HepG2 (cell line): Measurements from ENCODE around the gene LYRM1. TPM values are rescaled to one million over a fixed set of nuclear protein-coding genes. Genes with fewer than 3 reads are reported as not detected.
A peak's percentile ranks its signal among the peaks of the same experiment; 100 is the strongest.

Experiments
- ARHGAP35 ChIP-seq: sonication (generic); formaldehyde crosslinking; IDR thresholded peaks from 2 replicates; pipeline ENCODE4 v1.9.0; 2022; ENCODE audit warnings: mild to moderate bottlenecking, inconsistent platforms, moderate library complexity, missing genetic modification reagents, borderline replicate concordance
- ARNT2 ChIP-seq: sonication (generic); formaldehyde crosslinking; IDR thresholded peaks from 2 replicates; pipeline ENCODE4 v1.8.0; 2022; ENCODE audit warnings: mild to moderate bottlenecking, low read depth, missing genetic modification reagents, moderate library complexity
- GRHL1 ChIP-seq: sonication (generic); formaldehyde crosslinking; conservative IDR thresholded peaks from 2 replicates; pipeline ENCODE4 v1.8.0; 2022; ENCODE audit warnings: missing genetic modification reagents
- HDAC1 ChIP-seq: sonication (generic); formaldehyde crosslinking; IDR thresholded peaks from 2 replicates; pipeline ENCODE4 v1.5.1; 2020; ENCODE audit warnings: mild to moderate bottlenecking, missing genetic modification reagents
- LRRFIP1 ChIP-seq: sonication (generic); formaldehyde crosslinking; conservative IDR thresholded peaks from 2 replicates; pipeline ENCODE4 v1.4.0; 2020; ENCODE audit warnings: missing genetic modification reagents
- MAF1 ChIP-seq: sonication (generic); formaldehyde crosslinking; IDR thresholded peaks from 2 replicates; pipeline ENCODE4 v1.5.0; 2020; ENCODE audit warnings: missing genetic modification reagents, borderline replicate concordance
- MIER3 ChIP-seq: IDR thresholded peaks from 2 replicates; pipeline ENCODE4 v1.6.1; 2016; ENCODE audit warnings: missing compliant biosample characterization, borderline replicate concordance
- NR2F2 ChIP-seq: IDR thresholded peaks from 2 replicates; pipeline ENCODE4 v1.6.1; 2012; ENCODE audit warnings: low read depth, inconsistent platforms, borderline replicate concordance
- ONECUT2 ChIP-seq: sonication (generic); formaldehyde crosslinking; IDR thresholded peaks from 2 replicates; pipeline ENCODE4 v1.4.0; 2020; ENCODE audit warnings: missing genetic modification reagents
- SMC3 ChIP-seq: IDR thresholded peaks from 2 replicates; pipeline ENCODE4 v1.6.1; 2011; ENCODE audit warnings: low read length, improper control_type of control experiment
- SOX13 ChIP-seq, 3 experiments: fragments of 450-650 bp in 1 of 3; sonication (generic) in 1 of 3; formaldehyde crosslinking in 1 of 3; IDR thresholded peaks in 2 of 3; conservative IDR thresholded peaks in 1 of 3; 2 replicates each; pipeline versions ENCODE4 v1.5.0 to v1.6.1; 2016 to 2020; ENCODE audit warnings: antibody characterized with exemption in 1 of 3, mild to moderate bottlenecking in 1 of 3, missing compliant biosample characterization in 1 of 3, missing genetic modification reagents in 1 of 3, moderate library complexity in 1 of 3
- TAF1 ChIP-seq: sonication (generic); formaldehyde crosslinking; IDR thresholded peaks from 2 replicates; pipeline ENCODE4 v1.4.0; 2020; ENCODE audit warnings: missing genetic modification reagents
- YY1 ChIP-seq: IDR thresholded peaks from 2 replicates; pipeline ENCODE4 v1.6.1; 2011; ENCODE audit warnings: low read length, low read depth, moderate library complexity, mild to moderate bottlenecking; ENCODE audit not compliant: insufficient read depth, insufficient replicate concordance
- ZBTB25 ChIP-seq: IDR thresholded peaks from 2 replicates; pipeline ENCODE4 v1.6.1; 2018; ENCODE audit warnings: missing genetic modification reagents
- ZMYM4 ChIP-seq: sonication (generic); formaldehyde crosslinking; IDR thresholded peaks from 2 replicates; pipeline ENCODE4 v1.8.1; 2023; ENCODE audit warnings: mild to moderate bottlenecking, missing genetic modification reagents
- ZNF550 ChIP-seq: sonication (generic); formaldehyde crosslinking; IDR thresholded peaks from 2 replicates; pipeline ENCODE4 v1.4.0; 2020; ENCODE audit warnings: mild to moderate bottlenecking, missing genetic modification reagents, borderline replicate concordance
- ZNF558 ChIP-seq: sonication (generic); formaldehyde crosslinking; IDR thresholded peaks from 2 replicates; pipeline ENCODE4 v1.9.0; 2022; ENCODE audit warnings: mild to moderate bottlenecking, missing genetic modification reagents, borderline replicate concordance
- ZNF768 ChIP-seq: sonication (generic); formaldehyde crosslinking; IDR thresholded peaks from 2 replicates; pipeline ENCODE4 v1.4.0; 2020; ENCODE audit warnings: missing genetic modification reagents
- polyA plus RNA-seq, 8 experiments: library from polyadenylated mRNA; depleted of rRNA in 3 of 8; stranded (reverse) in 7 of 8; unstranded in 1 of 8; fragments of >200 nt; fragmentation: Illumina TruSeq in 4 of 8; extraction: Trizol in 4 of 8; gene quantifications; 2 replicates each; pipeline versions ENCODE4 v1.2.1 to v1.2.3, GENCODE V29; 2011 to 2016; ENCODE audit warnings: low read depth in 4 of 8, missing spikeins in 1 of 8, mixed read lengths in 1 of 8; ENCODE audit not compliant: insufficient read depth in 1 of 8
- total RNA-seq, 5 experiments: library from RNA; depleted of rRNA; stranded (reverse); fragments of >200 nt; fragmentation: Illumina TruSeq; extraction: Trizol; gene quantifications; 2 replicates each; pipeline ENCODE4 v1.2.3, GENCODE V29; 2016; ENCODE audit warnings: low read depth in 1 of 5
- TF ChIP-seq, protein P1 (sequence below): IDR thresholded peaks from 2 replicates; pipeline ENCODE4 v1.6.1; 2016; ENCODE audit warnings: missing compliant biosample characterization, missing genetic modification reagents, borderline replicate concordance
- TF ChIP-seq, protein P2 (sequence below): sonication (generic); formaldehyde crosslinking; IDR thresholded peaks from 2 replicates; pipeline ENCODE4; 2020; ENCODE audit warnings: missing genetic modification reagents, mild to moderate bottlenecking, borderline replicate concordance

LYRM1 gene
- total and polyA plus RNA-seq, 2 of the 13 experiments (the other 11 are each of a cell fraction or from before 2014, with no cell fraction given): 59.2 to 82.6 TPM

DNA sequence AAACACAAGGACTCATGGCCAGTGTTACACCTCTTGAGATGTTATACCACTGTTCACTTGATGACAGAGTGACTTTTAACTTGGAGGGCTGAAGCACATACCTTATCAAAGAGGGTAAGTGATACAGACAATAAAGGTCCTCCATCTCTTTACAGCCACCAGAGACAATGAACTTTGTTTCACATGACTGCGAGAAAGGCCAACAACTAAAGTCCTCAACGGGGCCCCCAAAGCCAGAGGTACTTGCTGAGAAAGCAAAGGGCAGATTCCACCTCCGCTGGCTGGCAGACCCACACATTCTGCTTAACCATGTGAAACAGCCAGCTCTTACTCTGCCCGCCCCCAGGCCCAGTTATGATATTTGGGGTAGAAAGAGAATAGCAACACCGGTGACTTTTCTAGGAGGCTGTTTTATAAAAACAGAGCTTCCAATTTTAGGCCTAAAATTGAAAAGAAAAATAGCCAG, 21.9 kb upstream of the LYRM1 start (continued):
- no peak for TF ChIP-seq MIER3 (CRISPR knock-in tag)
- TF ChIP-seq TAF1 (CRISPR knock-in tag): no peak
- 0 out of 2 replicates have a peak, but pooled peaks have one; percentile 36 for TF ChIP-seq ZMYM4
- no peak for TF ChIP-seq ZNF558 (CRISPR knock-in tag)
- no peak for TF ChIP-seq MAF1 (CRISPR knock-in tag)
- TF ChIP-seq, protein P1, sequence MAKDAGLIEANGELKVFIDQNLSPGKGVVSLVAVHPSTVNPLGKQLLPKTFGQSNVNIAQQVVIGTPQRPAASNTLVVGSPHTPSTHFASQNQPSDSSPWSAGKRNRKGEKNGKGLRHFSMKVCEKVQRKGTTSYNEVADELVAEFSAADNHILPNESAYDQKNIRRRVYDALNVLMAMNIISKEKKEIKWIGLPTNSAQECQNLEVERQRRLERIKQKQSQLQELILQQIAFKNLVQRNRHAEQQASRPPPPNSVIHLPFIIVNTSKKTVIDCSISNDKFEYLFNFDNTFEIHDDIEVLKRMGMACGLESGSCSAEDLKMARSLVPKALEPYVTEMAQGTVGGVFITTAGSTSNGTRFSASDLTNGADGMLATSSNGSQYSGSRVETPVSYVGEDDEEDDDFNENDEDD (CRISPR knock-in tag): no peak
- TF ChIP-seq YY1: no peak
- no peak for TF ChIP-seq NR2F2
- TF ChIP-seq ZNF550: no peak
- no peak for TF ChIP-seq ZNF768 (CRISPR knock-in tag)
- no peak for TF ChIP-seq LRRFIP1 (CRISPR knock-in tag)
- TF ChIP-seq ONECUT2 (CRISPR knock-in tag): no peak
- 0 out of 2 replicates have a peak, but pooled peaks have one; percentile 30 for TF ChIP-seq HDAC1
- no peak for TF ChIP-seq GRHL1 (CRISPR knock-in tag)
- TF ChIP-seq SOX13 (IDR thresholded peaks at IDR 0.05): peak; percentile 94
- peak in 1 of 2 experiments; percentile 95; a peak in 2 of 4 replicates for TF ChIP-seq SOX13 (CRISPR knock-in tag; conservative IDR thresholded peaks at IDR 0.05 in 1 of 2, IDR thresholded peaks at IDR 0.05 in 1 of 2)
- TF ChIP-seq ZBTB25 (CRISPR knock-in tag): no peak
- TF ChIP-seq ARHGAP35 (CRISPR knock-in tag): no peak
- no peak for TF ChIP-seq ARNT2
- 0 out of 2 replicates have a peak, but pooled peaks have one; percentile 8 for TF ChIP-seq SMC3
- TF ChIP-seq, protein P2, sequence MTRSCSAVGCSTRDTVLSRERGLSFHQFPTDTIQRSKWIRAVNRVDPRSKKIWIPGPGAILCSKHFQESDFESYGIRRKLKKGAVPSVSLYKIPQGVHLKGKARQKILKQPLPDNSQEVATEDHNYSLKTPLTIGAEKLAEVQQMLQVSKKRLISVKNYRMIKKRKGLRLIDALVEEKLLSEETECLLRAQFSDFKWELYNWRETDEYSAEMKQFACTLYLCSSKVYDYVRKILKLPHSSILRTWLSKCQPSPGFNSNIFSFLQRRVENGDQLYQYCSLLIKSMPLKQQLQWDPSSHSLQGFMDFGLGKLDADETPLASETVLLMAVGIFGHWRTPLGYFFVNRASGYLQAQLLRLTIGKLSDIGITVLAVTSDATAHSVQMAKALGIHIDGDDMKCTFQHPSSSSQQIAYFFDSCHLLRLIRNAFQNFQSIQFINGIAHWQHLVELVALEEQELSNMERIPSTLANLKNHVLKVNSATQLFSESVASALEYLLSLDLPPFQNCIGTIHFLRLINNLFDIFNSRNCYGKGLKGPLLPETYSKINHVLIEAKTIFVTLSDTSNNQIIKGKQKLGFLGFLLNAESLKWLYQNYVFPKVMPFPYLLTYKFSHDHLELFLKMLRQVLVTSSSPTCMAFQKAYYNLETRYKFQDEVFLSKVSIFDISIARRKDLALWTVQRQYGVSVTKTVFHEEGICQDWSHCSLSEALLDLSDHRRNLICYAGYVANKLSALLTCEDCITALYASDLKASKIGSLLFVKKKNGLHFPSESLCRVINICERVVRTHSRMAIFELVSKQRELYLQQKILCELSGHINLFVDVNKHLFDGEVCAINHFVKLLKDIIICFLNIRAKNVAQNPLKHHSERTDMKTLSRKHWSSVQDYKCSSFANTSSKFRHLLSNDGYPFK (CRISPR knock-in tag): no peak
